PC-9 (cell line): Measurements from ENCODE around the gene NYAP2.

ENCODE experiments used
- CTCF ChIP-seq: fragments of 200-600 bp; sonication (generic); conservative IDR thresholded peaks from 2 replicates; pipeline ENCODE4 v1.6.1; 2017; ENCODE audit warnings: mixed run types, antibody characterized with exemption, mild to moderate bottlenecking, moderate library complexity
- EZH2 ChIP-seq: fragments of 200-600 bp; sonication (generic); IDR thresholded peaks from 2 replicates; pipeline ENCODE4 v1.8.0; 2017; ENCODE audit warnings: antibody characterized with exemption, low read depth

GRCh38 chr2:225438248-225438647, 38.7 kb downstream of the NYAP2 start:
- TF ChIP-seq CTCF (no peak), EZH2 (no peak)
